ENCODE results near the gene ATF7.

DNA sequence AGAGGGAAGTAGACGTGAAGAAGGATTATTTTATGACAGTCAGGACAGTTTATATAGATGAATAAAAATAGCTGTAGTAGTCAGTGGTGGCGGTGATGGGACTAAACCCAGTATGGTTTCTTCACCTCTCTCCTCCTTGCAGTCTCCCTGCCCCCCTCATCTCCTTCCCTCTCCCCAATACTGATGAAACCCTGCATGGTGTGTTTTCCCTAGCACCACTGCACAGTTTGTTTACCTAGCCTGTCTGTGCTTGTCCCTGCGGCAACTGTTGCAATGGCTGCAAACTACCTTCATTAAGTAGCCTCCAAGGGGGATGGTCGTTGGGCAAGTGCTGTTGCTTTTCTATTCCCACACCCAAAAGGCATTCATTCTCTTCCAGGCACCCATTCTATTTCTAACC lies 159.5 kb downstream of the ATF7 start:
- TF ChIP-seq, protein P1, sequence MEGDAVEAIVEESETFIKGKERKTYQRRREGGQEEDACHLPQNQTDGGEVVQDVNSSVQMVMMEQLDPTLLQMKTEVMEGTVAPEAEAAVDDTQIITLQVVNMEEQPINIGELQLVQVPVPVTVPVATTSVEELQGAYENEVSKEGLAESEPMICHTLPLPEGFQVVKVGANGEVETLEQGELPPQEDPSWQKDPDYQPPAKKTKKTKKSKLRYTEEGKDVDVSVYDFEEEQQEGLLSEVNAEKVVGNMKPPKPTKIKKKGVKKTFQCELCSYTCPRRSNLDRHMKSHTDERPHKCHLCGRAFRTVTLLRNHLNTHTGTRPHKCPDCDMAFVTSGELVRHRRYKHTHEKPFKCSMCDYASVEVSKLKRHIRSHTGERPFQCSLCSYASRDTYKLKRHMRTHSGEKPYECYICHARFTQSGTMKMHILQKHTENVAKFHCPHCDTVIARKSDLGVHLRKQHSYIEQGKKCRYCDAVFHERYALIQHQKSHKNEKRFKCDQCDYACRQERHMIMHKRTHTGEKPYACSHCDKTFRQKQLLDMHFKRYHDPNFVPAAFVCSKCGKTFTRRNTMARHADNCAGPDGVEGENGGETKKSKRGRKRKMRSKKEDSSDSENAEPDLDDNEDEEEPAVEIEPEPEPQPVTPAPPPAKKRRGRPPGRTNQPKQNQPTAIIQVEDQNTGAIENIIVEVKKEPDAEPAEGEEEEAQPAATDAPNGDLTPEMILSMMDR (IDR thresholded peaks at IDR 0.05; ENCODE audit: low read depth, low read length, poor library complexity, severe bottlenecking), result no peak
- no peak for TF ChIP-seq EZH2phosphoT487 (IDR thresholded peaks at IDR 0.05; ENCODE audit: borderline replicate concordance, low read length)

Data from DOHH2 (cell line).